ENCODE measurements around the gene PTPN4. TPM values are rescaled to one million over a fixed set of nuclear protein-coding genes. Genes with fewer than 3 reads are reported as not detected.

The PTPN4 gene
- total and polyA plus RNA-seq, 9 of the 15 experiments (the other 6 are each of a cell fraction or from before 2014, with no cell fraction given) = 5.0 to 32.8 (median 27.3) TPM

GRCh38 chr2:119794237-119794636 is 34.5 kb downstream of the PTPN4 start:
- H2AFZ ChIP-seq (ENCODE audit: low read depth, low read length) = no peak overlapping the region
- no peaks in the 10 kb centered on the region for H4K20me1 ChIP-seq (replicated peaks; ENCODE audit: control insufficient read depth, insufficient read depth, low read length)
- no peak overlapping the region for H3K4me2 ChIP-seq (ENCODE audit: insufficient read depth, low read length)
- H3K79me2 ChIP-seq (ENCODE audit: control insufficient read depth, insufficient read depth, low read length) = peaks cover 27% of the 10 kb centered on the region
- peaks cover 0 to 7% of the 10 kb centered on the region in 2 experiments; a peak in 1 of 5 replicates for H3K4me1 ChIP-seq (replicated peaks in 1 of 2; ENCODE audit: control insufficient read depth in 2 of 2, insufficient read depth in 2 of 2, low read length in 2 of 2)
- intact Hi-C loops (cut with micrococcal nuclease) (no loop called here), in situ Hi-C loops (cut with MboI) (no loop called here)
- ATAC-seq (no peak), DNase-seq (ENCODE audit: extremely low read depth in 1 of 4, low spot score in 3 of 4) (no peak), FAIRE-seq (no peak)
- BruUV-seq (replicated peaks) = no TSS peak
- H3K9me3 ChIP-seq (replicated peaks; ENCODE audit: control insufficient read depth, insufficient read depth, low read depth, low read length) = no peaks in the 10 kb centered on the region
- no peak overlapping the region for H3K9ac ChIP-seq (ENCODE audit: insufficient read depth in 1 of 2, low read depth in 2 of 2, low read length in 2 of 2)
- no peaks in the 10 kb centered on the region for H3K9me1 ChIP-seq (ENCODE audit: control insufficient read depth, insufficient read depth, low read length)
- 86% methylated on average over 9 of the region's 9 CpGs for WGBS (ENCODE audit: insufficient coverage, low coverage, missing lambda C conversion rate)
- TF ChIP-seq ZNF77 (CRISPR knock-in tag; IDR thresholded peaks at IDR 0.05) (no peak), ZNF592 (IDR thresholded peaks at IDR 0.05) (no peak), SMC3 (conservative IDR thresholded peaks at IDR 0.05; ENCODE audit: insufficient read depth, low read depth, low read length) (no peak)
- CTCF ChIA-PET (ENCODE audit: low intra/inter-chr PET ratio) = no interaction called here
- no peak overlapping the region for H3K27ac ChIP-seq (ENCODE audit: extremely low read depth, low read depth, low read length)
- POLR2A ChIA-PET = interaction anchor here (1.5 kb wide), 1 partner anchor 10 kb away, joined by 4 read pairs; no protein-coding TSS in a partner anchor
- no peak overlapping the region for H3K4me3 ChIP-seq
- H3K36me3 ChIP-seq (ENCODE audit: control insufficient read depth, insufficient read depth, low read length) = no peaks in the 10 kb centered on the region
- no peaks in the 10 kb centered on the region for H3K27me3 ChIP-seq (ENCODE audit: control insufficient read depth in 2 of 2, insufficient read depth in 2 of 2, low read length in 2 of 2)

Measured in K562 (cell line).